Stimulated activated CD4-positive, alpha-beta T cell treated with anti-CD3 and anti-CD28 coated beads, TNF-alpha, amount 100 ng/mL, for 48 hours (primary cell): ENCODE measurements around the gene PTGES3L.
"Not testable (repeated sequence)": the region's sequence is repeated elsewhere in the genome, so short reads cannot be mapped to it uniquely, and the experiment has no call there.

Experiments used
- DNase-seq, 3 donors: peaks; one replicate each; pipeline ENCODE4 v3.0.0-alpha.2; 2020; ENCODE audit warnings: low read depth in 3 of 3

PTGES3L gene

GRCh38 chr17:42919522-42920077 is 60.3 kb downstream of the PTGES3L start:
- DNase-seq: not testable (repeated sequence)

- no peak for DNase-seq
Measured at GRCh38 chr17:42918902-42919521, 60.9 kb downstream of the PTGES3L start.
